ENCODE data around the gene LITAF.

The LITAF gene

GRCh38 chr16:11613381-11614303 is 26.9 kb upstream of the LITAF start:
- no peak overlapping the region for H3K4me3 ChIP-seq (ENCODE audit: low read length, poor library complexity, severe bottlenecking)
- H3K4me2 ChIP-seq (ENCODE audit: low read depth, low read length, poor library complexity, severe bottlenecking): no peak overlapping the region
- H3F3A ChIP-seq (ENCODE audit: low read depth): no peaks in the 10 kb centered on the region
- H2AFZ ChIP-seq (ENCODE audit: low read length): no peak overlapping the region
- H3K79me2 ChIP-seq (ENCODE audit: insufficient read depth, low read length): no peaks in the 10 kb centered on the region
- H3K9me3 ChIP-seq (ENCODE audit: insufficient read depth, low read depth, low read length): no peaks in the 10 kb centered on the region
- H4K20me1 ChIP-seq (ENCODE audit: insufficient read depth, low read length, poor library complexity, severe bottlenecking): no peaks in the 10 kb centered on the region
- H3K9me2 ChIP-seq (replicated peaks; ENCODE audit: low read depth, low read length): no peaks in the 10 kb centered on the region
- no peak overlapping the region for H3K9ac ChIP-seq (ENCODE audit: low read depth, low read length, poor library complexity, severe bottlenecking)
- no peaks in the 10 kb centered on the region for H3K27me3 ChIP-seq (ENCODE audit: insufficient read depth, low read length, poor library complexity, severe bottlenecking)
- H3K4me1 ChIP-seq (ENCODE audit: insufficient read depth, low read length, poor library complexity, severe bottlenecking): peaks cover 3% of the 10 kb centered on the region
- no peaks in the 10 kb centered on the region for H3K36me3 ChIP-seq (ENCODE audit: insufficient read depth, low read length)
- TF ChIP-seq CTCF (conservative IDR thresholded peaks at IDR 0.05; ENCODE audit: low read length) (no peak), EZH2phosphoT487 (IDR thresholded peaks at IDR 0.05; ENCODE audit: borderline replicate concordance) (no peak)

- Histone ChIP-seq H3K36me3 (ENCODE audit: insufficient read depth, low read length) (no peaks in the 10 kb centered on the region), H3K4me3 (ENCODE audit: low read length, poor library complexity, severe bottlenecking) (no peak overlapping the region), H4K20me1 (ENCODE audit: insufficient read depth, low read length, poor library complexity, severe bottlenecking) (no peaks in the 10 kb centered on the region), H3K9me2 (replicated peaks; ENCODE audit: low read depth, low read length) (no peaks in the 10 kb centered on the region), H3K79me2 (ENCODE audit: insufficient read depth, low read length) (no peaks in the 10 kb centered on the region), H3K4me1 (ENCODE audit: insufficient read depth, low read length, poor library complexity, severe bottlenecking) (no peaks in the 10 kb centered on the region), H3F3A (ENCODE audit: low read depth) (no peaks in the 10 kb centered on the region), H3K4me2 (ENCODE audit: low read depth, low read length, poor library complexity, severe bottlenecking) (no peak overlapping the region), H3K9me3 (ENCODE audit: insufficient read depth, low read depth, low read length) (no peaks in the 10 kb centered on the region), H2AFZ (ENCODE audit: low read length) (no peak overlapping the region), H3K9ac (ENCODE audit: low read depth, low read length, poor library complexity, severe bottlenecking) (no peak overlapping the region), H3K27me3 (ENCODE audit: insufficient read depth, low read length, poor library complexity, severe bottlenecking) (no peaks in the 10 kb centered on the region)
- TF ChIP-seq CTCF (conservative IDR thresholded peaks at IDR 0.05; ENCODE audit: low read length) (no peak), EZH2phosphoT487 (IDR thresholded peaks at IDR 0.05; ENCODE audit: borderline replicate concordance) (no peak)
Observed at GRCh38 chr16:11612665-11613025, 25.9 kb upstream of the LITAF start.

GRCh38 chr16:11611871-11612664 is 25.3 kb upstream of the LITAF start:
- H3K4me1 ChIP-seq (ENCODE audit: insufficient read depth, low read length, poor library complexity, severe bottlenecking): no peaks in the 10 kb centered on the region
- H3K9me2 ChIP-seq (replicated peaks; ENCODE audit: low read depth, low read length): no peaks in the 10 kb centered on the region
- H4K20me1 ChIP-seq (ENCODE audit: insufficient read depth, low read length, poor library complexity, severe bottlenecking): no peaks in the 10 kb centered on the region
- H3K4me3 ChIP-seq (ENCODE audit: low read length, poor library complexity, severe bottlenecking): no peak overlapping the region
- no peaks in the 10 kb centered on the region for H3K79me2 ChIP-seq (ENCODE audit: insufficient read depth, low read length)
- H3K9ac ChIP-seq (ENCODE audit: low read depth, low read length, poor library complexity, severe bottlenecking): no peak overlapping the region
- H3K36me3 ChIP-seq (ENCODE audit: insufficient read depth, low read length): no peaks in the 10 kb centered on the region
- H3K27me3 ChIP-seq (ENCODE audit: insufficient read depth, low read length, poor library complexity, severe bottlenecking): no peaks in the 10 kb centered on the region
- no peaks in the 10 kb centered on the region for H3K9me3 ChIP-seq (ENCODE audit: insufficient read depth, low read depth, low read length)
- no peaks in the 10 kb centered on the region for H3F3A ChIP-seq (ENCODE audit: low read depth)
- no peak overlapping the region for H2AFZ ChIP-seq (ENCODE audit: low read length)
- no peak overlapping the region for H3K4me2 ChIP-seq (ENCODE audit: low read depth, low read length, poor library complexity, severe bottlenecking)
- TF ChIP-seq CTCF (conservative IDR thresholded peaks at IDR 0.05; ENCODE audit: low read length) (no peak), EZH2phosphoT487 (IDR thresholded peaks at IDR 0.05; ENCODE audit: borderline replicate concordance) (no peak)

Data from Loucy (cell line).